ENCODE data around the gene DCT. TPM values are rescaled to one million over a fixed set of nuclear protein-coding genes. Genes with fewer than 3 reads are reported as not detected.

DCT gene
- total RNA-seq, 1 experiment from 2014 or later = not detected

DNA sequence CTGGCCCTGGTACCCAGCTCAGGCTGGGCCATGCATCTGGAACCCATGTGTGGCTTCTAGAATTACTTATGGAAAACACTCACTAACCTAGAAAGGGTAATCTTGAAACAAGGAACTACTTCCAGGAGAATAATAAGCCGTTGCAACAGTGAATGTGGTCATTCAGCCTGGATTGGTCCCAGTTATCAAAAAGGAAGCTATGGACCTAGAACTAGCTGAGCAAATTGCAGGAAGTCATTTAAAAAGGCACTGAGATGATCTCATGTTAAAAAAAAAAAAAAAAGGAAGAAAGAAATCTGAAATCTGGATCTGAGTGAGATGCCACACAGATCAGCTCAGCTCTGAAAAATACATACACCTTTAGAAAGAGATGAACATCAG, 59.6 kb downstream of the DCT start:
- no peak for TF ChIP-seq EZH2phosphoT487 (IDR thresholded peaks at IDR 0.05; ENCODE audit: borderline replicate concordance, low read length)
- TF ChIP-seq, protein P1, sequence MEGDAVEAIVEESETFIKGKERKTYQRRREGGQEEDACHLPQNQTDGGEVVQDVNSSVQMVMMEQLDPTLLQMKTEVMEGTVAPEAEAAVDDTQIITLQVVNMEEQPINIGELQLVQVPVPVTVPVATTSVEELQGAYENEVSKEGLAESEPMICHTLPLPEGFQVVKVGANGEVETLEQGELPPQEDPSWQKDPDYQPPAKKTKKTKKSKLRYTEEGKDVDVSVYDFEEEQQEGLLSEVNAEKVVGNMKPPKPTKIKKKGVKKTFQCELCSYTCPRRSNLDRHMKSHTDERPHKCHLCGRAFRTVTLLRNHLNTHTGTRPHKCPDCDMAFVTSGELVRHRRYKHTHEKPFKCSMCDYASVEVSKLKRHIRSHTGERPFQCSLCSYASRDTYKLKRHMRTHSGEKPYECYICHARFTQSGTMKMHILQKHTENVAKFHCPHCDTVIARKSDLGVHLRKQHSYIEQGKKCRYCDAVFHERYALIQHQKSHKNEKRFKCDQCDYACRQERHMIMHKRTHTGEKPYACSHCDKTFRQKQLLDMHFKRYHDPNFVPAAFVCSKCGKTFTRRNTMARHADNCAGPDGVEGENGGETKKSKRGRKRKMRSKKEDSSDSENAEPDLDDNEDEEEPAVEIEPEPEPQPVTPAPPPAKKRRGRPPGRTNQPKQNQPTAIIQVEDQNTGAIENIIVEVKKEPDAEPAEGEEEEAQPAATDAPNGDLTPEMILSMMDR (conservative IDR thresholded peaks at IDR 0.05; ENCODE audit: low read depth, low read length) = no peak
- TF ChIP-seq EZH2 (IDR thresholded peaks at IDR 0.05; ENCODE audit: low read length, unreplicated experiment) = no peak
- no peak for DNase-seq
- no TSS peak for BruUV-seq (replicated peaks)

DNA sequence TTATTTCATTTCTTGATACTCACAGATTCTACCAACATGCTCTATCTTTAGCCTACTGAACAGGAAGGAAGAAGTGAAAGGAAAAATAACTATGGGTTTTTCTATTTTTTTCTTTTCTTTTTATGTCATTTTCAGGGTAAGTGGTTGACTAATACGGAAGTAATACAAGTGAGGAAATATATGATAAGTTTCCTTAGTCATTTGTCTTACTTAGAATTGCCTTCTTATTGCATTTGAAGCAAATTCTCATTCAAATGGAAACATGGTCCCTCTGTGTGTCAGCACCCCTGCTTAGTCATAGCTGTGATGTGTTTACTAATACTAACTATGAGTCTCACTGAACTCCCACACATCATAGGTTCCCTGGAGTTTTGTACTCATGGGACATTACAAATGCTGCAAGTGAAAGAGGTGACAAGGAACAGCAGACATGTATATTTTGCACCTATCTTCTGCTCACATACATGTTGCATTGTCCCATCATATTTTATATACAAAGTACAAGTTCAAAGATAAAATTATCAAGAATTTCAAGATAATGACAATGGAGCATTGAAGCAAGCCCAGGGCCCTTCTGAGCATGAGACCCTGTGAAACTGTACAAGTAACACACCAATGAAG, 60.1 kb downstream of the DCT start:
- TF ChIP-seq EZH2 (IDR thresholded peaks at IDR 0.05; ENCODE audit: low read length, unreplicated experiment) = no peak
- TF ChIP-seq EZH2phosphoT487 (IDR thresholded peaks at IDR 0.05; ENCODE audit: borderline replicate concordance, low read length) = no peak
- TF ChIP-seq, protein P1 (conservative IDR thresholded peaks at IDR 0.05; ENCODE audit: low read depth, low read length) = no peak
- H3F3A ChIP-seq (ENCODE audit: low read length, unreplicated experiment) = no peaks in the 10 kb centered on the region
- peaks cover 18% of the 10 kb centered on the region; the same call in 1 of the 2 replicates for H3K4me1 ChIP-seq (ENCODE audit: insufficient read depth, low read length)
- H4K20me1 ChIP-seq (ENCODE audit: low read length) = no peaks in the 10 kb centered on the region
- H3K4me3 ChIP-seq (ENCODE audit: low read length) = no peak overlapping the region
- intact Hi-C loops (cut with micrococcal nuclease) = no loop called here
- no peaks in the 10 kb centered on the region for H3K9me3 ChIP-seq (ENCODE audit: low read length)
- no peak overlapping the region for H3K4me2 ChIP-seq (ENCODE audit: low read length)
- ATAC-seq (peak; percentile 85), DNase-seq (peak; percentile 72)
- no peak overlapping the region for H3K9ac ChIP-seq (ENCODE audit: low read length)
- peak overlapping the region; percentile 79 for H3K27ac ChIP-seq (ENCODE audit: low read length)
- H2AFZ ChIP-seq (ENCODE audit: low read length) = no peak overlapping the region
- no peaks in the 10 kb centered on the region for H3K79me2 ChIP-seq (ENCODE audit: low read length)
- H3K9me2 ChIP-seq (replicated peaks; ENCODE audit: low read length) = no peaks in the 10 kb centered on the region
- no TSS peak for BruUV-seq (replicated peaks)
- H3K27me3 ChIP-seq (ENCODE audit: low read length) = no peaks in the 10 kb centered on the region
- ChIA-PET POLR2A (ENCODE audit: unreplicated experiment) (no interaction called here), CTCF (no interaction called here)
- no peaks in the 10 kb centered on the region for H3K36me3 ChIP-seq (ENCODE audit: low read depth, low read length)

More for the DNA sequence above, 59.6 kb downstream of the DCT start:
- Histone ChIP-seq H3F3A (ENCODE audit: low read length, unreplicated experiment) (no peaks in the 10 kb centered on the region), H2AFZ (ENCODE audit: low read length) (no peak overlapping the region), H4K20me1 (ENCODE audit: low read length) (no peaks in the 10 kb centered on the region), H3K9me2 (replicated peaks; ENCODE audit: low read length) (no peaks in the 10 kb centered on the region), H3K4me1 (ENCODE audit: insufficient read depth, low read length) (peaks cover 13% of the 10 kb centered on the region; the same call in 1 of the 2 replicates), H3K79me2 (ENCODE audit: low read length) (no peaks in the 10 kb centered on the region), H3K9ac (ENCODE audit: low read length) (no peak overlapping the region), H3K4me3 (ENCODE audit: low read length) (no peak overlapping the region), H3K36me3 (ENCODE audit: low read depth, low read length) (no peaks in the 10 kb centered on the region), H3K4me2 (ENCODE audit: low read length) (no peak overlapping the region), H3K27ac (ENCODE audit: low read length) (peak overlapping the region; percentile 79), H3K9me3 (ENCODE audit: low read length) (no peaks in the 10 kb centered on the region), H3K27me3 (ENCODE audit: low read length) (no peaks in the 10 kb centered on the region)
- intact Hi-C loops (cut with micrococcal nuclease) = no loop called here
- ATAC-seq = no peak
- ChIA-PET CTCF (no interaction called here), POLR2A (ENCODE audit: unreplicated experiment) (no interaction called here)

DNA sequence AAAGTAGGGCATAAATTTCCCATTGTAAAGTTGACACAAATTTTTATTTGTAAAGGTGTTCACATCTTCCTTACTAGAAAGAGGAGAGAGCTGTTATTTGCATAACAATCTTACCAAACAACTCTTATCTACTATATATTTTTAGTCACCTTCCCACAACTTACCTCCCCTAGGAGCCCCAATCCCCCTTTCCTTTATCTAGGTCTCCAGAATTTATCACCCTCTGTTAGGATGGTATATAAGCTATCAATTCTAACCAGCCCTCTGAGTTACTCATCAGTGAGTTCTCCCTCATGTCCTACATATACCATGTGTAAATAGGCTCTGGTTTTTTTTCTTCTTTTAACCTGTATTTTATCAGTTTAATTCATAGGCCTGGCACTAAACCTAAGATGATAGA, 62.2 kb downstream of the DCT start:
- Histone ChIP-seq H3K4me3 (ENCODE audit: low read length) (no peak overlapping the region), H3K27ac (ENCODE audit: low read length) (no peak overlapping the region), H3K9me3 (ENCODE audit: low read length) (no peaks in the 10 kb centered on the region), H4K20me1 (ENCODE audit: low read length) (no peaks in the 10 kb centered on the region), H3K9me2 (replicated peaks; ENCODE audit: low read length) (no peaks in the 10 kb centered on the region), H3K4me1 (ENCODE audit: insufficient read depth, low read length) (peaks cover 19% of the 10 kb centered on the region; the same call in 1 of the 2 replicates), H3K79me2 (ENCODE audit: low read length) (no peaks in the 10 kb centered on the region), H3K9ac (ENCODE audit: low read length) (no peak overlapping the region), H3K4me2 (ENCODE audit: low read length) (no peak overlapping the region), H3K36me3 (ENCODE audit: low read depth, low read length) (no peaks in the 10 kb centered on the region), H3F3A (ENCODE audit: low read length, unreplicated experiment) (no peaks in the 10 kb centered on the region), H3K27me3 (ENCODE audit: low read length) (no peaks in the 10 kb centered on the region), H2AFZ (ENCODE audit: low read length) (no peak overlapping the region)
- BruUV-seq (replicated peaks) = no TSS peak
- intact Hi-C loops (cut with micrococcal nuclease) = no loop called here
- POLR2A ChIA-PET (ENCODE audit: unreplicated experiment) = no interaction called here
- TF ChIP-seq, protein P1 (conservative IDR thresholded peaks at IDR 0.05; ENCODE audit: low read depth, low read length) = no peak
- DNase-seq (no peak), ATAC-seq (no peak)
- CTCF ChIA-PET = no interaction called here
